CD4-positive, alpha-beta T cell treated with Interferon gamma for 1 hour (primary cell): ENCODE measurements around the gene CTSG.
"Not testable (repeated sequence)": the region's sequence is repeated elsewhere in the genome, so short reads cannot be mapped to it uniquely, and the experiment has no call there.

Experiments used
- DNase-seq: peaks from one replicate; pipeline ENCODE4 v3.0.0-alpha.2; 2020

The CTSG gene, protein sequence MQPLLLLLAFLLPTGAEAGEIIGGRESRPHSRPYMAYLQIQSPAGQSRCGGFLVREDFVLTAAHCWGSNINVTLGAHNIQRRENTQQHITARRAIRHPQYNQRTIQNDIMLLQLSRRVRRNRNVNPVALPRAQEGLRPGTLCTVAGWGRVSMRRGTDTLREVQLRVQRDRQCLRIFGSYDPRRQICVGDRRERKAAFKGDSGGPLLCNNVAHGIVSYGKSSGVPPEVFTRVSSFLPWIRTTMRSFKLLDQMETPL

GRCh38 chr14:24576182-24576581 is at the start of gene CTSG:
Gene CTSG (minus strand): TSS chr14:24576250. CDS start chr14:24576223, 27 bp downstream.
- peak; percentile 11 for DNase-seq

DNA sequence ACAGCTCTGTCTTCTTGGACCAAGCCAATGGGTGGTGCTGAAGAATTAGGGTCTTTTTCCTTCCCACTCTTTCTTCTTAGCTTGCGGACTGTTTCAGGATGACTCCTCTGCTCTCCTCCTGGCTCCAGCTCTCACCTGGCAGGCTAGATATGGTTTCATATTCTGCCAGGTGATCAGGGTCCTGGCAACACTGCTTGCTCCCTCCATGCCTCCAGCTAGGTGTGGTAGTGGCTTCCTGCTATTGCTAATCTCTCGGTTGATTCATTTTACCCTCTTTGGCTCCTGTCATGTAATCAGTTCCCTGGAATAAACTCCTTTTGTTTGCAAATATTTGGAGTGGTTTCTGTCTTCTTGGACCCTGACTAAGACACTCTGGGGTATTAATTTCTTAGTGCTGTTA is 37.7 kb upstream of the CTSG start:
- no peak for DNase-seq

GRCh38 chr14:24613241-24613640 is 37.2 kb upstream of the CTSG start:
- no peak for DNase-seq

GRCh38 chr14:24612196-24612595 is 36.1 kb upstream of the CTSG start:
- no peak for DNase-seq

GRCh38 chr14:24609655-24610344 is 33.8 kb upstream of the CTSG start, which contains the start of gene GZMH:
Gene GZMH (minus strand): TSS chr14:24609685. CDS start chr14:24609613, 72 bp downstream.
- DNase-seq = no peak

DNA sequence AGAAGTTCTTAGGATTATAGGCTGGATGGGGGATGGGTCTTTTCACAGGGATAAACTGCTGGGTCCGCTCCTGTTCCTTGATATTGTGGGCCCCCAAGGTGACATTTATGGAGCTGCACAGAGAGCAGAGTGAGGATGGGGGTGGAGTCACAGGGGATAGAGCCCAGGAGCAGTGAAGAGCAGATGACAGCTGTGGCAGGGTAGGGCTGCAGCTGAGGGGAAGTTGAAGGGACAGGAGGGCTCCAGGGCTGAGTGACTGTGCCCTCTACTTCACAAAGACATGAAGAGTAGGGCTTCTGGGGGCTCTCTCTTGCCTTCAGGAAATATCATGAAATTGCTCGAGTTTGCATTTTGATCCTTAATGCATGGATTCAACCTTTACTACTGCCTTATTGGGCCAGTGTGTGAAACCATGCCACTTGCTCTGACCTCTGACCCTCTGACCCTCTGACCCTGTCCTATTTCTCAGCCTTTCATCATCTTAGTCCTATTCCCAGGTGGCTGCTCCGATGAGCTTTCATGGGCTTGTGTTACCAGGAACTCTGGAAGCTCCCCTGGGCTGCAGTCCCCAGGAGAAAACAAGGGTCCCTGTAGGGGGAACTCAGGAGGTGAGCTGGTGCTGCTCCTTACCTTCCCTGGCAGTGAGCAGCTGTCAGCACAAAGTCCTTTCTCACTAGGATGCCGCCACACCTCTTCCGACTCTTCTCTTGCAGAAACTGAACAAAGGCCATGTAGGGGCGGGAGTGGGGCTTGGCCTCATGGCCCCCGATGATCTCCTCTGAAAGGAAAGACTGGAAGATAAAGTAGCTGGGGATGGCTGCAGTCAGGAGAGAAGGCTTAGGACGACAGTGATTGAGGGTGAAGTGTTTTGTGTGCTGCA is 31.8 kb upstream of the CTSG start:
- no peak for DNase-seq

- no peak for DNase-seq
Measured at GRCh38 chr14:24607081-24607480, 31.0 kb upstream of the CTSG start.

DNA sequence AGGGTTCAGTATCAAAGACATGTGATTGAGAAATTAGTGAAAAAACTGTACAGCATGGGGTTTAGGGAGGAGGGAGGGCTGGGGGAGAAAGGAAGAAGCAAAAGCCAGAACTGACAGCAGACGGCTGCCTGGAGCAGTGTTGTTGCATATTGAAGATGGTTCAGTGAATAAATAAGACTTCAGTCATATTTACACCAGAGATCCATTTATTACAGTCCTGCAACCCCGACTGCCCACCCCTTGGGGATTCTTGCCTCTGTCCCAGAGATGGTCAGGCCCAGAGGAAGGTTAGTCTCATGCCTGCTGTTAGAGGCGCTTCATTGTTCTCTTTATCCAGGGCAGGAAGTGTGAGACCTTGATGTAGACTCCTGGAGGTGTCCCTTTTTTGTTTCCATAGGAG is 30.2 kb upstream of the CTSG start:
- DNase-seq = no peak

- peak; percentile 56 for DNase-seq
Measured at GRCh38 chr14:24605435-24606190, 29.6 kb upstream of the CTSG start.

DNA sequence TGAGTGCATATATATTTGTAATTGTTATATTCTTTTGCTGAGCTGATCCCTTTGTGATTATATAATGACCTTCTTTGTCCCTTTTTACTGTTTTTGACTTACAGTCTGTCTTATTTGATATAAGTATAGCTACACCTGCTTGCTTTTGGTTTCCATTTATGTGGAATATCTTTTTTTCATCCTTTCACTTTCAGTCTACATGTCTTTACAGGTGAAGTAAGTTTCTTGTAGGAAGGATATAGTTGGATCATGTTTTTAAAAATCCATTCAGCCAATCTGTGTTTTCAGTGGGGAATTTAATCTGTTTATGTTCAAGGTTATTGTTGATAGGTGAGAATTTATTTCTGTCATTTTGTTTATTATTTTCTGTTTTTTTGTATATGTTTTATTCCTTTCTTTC is 21.4 kb upstream of the CTSG start:
- no peak for DNase-seq

DNA sequence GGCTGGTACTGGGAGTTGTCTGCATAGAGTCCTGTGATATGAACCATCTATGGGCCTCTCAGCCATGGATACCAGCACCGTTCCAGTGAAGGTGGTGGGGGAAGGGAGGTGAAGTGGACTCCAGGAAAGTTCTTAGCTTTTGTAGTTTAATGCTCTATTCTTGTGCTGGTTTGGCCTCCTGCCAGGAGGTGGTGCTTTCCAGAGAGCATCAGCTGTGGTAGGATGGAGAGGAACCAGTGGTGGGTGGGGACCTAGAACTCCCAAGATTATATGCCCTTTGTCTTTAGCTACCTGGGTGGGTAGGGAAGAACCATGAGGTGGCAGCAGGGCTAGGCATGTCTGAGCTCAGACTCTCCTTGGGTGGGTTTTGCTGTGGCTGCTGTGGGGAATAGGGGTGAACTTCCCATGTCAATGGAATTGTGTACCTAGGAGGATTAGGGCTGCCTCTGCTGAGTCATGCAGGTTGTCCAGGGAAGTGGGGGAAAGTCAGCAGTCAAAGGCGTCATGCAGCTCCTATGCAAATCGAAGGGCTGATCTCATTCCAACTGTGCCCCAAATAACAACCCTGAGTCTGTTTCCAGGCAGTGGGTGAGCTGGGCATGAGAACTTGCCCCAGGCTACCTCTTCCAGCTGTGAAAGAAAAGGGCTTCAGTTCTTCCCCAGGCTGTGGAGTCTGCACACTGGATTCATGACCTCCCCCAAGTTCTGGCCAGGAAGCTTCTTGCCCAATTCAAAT is 19.2 kb upstream of the CTSG start:
- DNase-seq = no peak

GRCh38 chr14:24591004-24591403 is 15.0 kb upstream of the CTSG start:
- not testable (repeated sequence) for DNase-seq

- not testable (repeated sequence) for DNase-seq
Measured at GRCh38 chr14:24584402-24584801, 8.4 kb upstream of the CTSG start.

DNA sequence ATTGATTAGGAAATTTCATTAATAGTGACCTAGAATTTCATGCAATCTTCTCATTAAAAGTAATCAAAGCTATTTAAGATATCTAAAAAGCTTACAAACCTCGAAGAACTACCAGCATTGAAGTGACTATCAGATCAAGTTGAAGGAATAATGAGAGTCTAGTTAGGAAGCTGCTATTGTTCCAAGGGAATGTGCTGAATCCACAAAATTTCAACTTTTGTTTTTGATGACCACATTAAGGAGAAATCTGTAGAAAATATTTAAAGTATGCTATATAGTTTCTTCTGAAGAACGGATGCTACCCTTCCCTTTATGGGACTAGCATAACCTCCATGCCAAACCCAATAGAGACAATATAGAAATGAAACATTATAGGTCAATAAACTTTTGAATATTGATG is 2.5 kb upstream of the CTSG start:
- no peak for DNase-seq

- no peak for DNase-seq
Measured at GRCh38 chr14:24576771-24577170, 721 bp upstream of the CTSG start.

GRCh38 chr14:24574206-24574774 is 1.8 kb downstream of the CTSG start:
- DNase-seq = no peak

GRCh38 chr14:24566318-24566717 is 9.7 kb downstream of the CTSG start:
- no peak for DNase-seq

DNA sequence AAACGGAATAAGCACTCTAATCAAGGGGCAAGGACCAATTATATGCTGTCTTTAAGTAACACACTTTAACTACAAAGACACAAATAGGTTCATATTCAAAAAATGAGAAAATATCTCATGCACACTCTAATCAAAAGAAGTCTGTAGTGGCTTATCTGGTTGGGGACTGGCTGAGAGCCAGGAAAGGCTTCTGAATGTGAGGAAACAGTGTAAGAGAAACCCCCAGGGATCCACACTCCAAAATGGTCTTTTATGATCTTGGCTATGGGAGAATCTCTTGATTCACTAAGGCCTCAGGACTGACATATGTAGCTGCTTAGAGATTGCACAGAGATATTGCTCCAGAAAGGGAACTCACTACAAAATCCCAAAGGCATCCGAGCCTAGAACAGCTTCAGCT is 10.3 kb downstream of the CTSG start:
- no peak for DNase-seq

- DNase-seq = no peak
Measured at GRCh38 chr14:24563505-24563904, 12.5 kb downstream of the CTSG start.

- DNase-seq = no peak
Measured at GRCh38 chr14:24556756-24557155, 19.3 kb downstream of the CTSG start.

DNA sequence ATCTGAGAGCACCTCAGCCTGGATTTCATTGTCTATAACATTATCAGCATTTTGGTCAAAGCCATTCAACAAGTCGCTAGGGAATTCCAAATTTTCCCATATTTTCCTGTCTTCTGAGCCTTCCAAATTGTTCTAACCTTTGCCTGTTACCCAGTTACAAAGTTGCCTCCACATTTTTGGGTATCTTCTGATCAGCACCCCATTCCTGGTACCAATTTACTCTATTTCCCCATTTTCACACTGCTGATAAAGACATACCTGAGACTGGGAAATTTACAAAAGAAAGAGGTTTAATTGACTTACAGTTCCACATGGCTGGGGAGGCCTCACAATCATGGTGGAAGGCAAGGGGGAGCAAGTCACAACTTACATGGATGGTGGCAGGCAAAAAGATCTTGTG is 27.0 kb downstream of the CTSG start:
- DNase-seq = not testable (repeated sequence)
